Activated CD4-positive, alpha-beta T cell treated with anti-CD3 and anti-CD28 coated beads for 48 hours (primary cell): ENCODE results near the gene SMIM27.
A peak's percentile ranks its signal among the peaks of the same experiment; 100 is the strongest.
"Not testable (repeated sequence)": the region's sequence is repeated elsewhere in the genome, so short reads cannot be mapped to it uniquely, and the experiment has no call there.

ENCODE experiments used
- DNase-seq: peaks from one replicate; pipeline ENCODE4 v3.0.0-alpha.2; 2020

SMIM27 gene, protein sequence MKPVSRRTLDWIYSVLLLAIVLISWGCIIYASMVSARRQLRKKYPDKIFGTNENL

DNA sequence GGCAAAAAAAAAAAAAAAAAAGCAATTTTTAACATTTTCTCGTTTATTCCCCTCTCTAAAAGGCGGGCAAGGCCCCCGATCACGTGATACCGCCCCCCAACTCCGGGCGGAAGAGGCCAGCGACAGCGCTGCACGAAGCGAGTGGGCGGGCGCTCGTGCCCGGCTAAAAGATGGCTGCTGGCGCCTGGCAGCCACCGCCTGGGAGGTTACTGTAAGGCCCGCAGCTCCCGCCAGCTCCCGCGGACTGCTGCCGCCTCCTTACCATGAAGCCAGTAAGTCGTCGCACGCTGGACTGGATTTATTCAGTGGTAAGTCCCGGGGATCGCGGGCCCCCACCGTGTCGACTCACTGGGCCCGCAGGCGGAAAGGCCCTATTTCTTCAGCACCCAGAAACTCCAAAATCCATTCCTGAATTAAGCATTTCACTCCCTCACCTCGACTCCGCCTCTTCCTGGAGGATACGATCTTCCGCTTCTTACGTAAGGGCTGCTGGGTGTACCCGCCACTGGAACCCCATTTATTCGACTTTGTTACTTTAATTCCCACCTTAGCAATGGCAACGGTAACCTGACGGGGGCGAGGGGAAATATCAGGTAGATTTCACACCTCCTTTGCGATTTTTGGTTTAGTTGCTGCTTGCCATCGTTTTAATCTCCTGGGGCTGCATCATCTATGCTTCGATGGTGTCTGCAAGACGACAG lies at the start of gene SMIM27, which contains the start of gene TOPORS:
SMIM27 (plus strand) TSS at position 156 of the 701 bp plus-strand sequence; CDS start at position 264, 108 bp downstream.
TOPORS (minus strand) TSS at position 415 of the 701 bp plus-strand sequence; CDS start at position 265, 150 bp downstream.
- DNase-seq = peak; percentile 93

DNA sequence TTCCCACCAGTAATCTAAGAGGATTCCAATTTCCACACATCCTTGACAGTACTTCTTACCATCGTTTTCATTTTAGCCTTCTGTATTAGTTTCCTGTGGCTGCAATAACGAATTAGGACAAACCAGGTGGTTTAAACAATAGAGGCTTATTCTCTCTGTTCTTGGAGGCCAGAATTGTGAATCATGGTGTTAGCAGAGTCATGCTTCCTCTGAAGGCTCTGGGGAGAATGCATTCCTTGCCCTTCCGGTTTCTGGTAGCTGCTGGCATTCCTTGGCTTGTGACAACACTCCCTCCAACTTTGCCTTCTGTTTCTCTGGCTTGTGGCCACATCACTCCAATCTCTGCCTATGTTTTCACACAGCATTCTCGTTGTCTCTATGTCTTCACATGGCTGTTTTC lies 49.7 kb upstream of the SMIM27 start:
- DNase-seq = no peak

DNA sequence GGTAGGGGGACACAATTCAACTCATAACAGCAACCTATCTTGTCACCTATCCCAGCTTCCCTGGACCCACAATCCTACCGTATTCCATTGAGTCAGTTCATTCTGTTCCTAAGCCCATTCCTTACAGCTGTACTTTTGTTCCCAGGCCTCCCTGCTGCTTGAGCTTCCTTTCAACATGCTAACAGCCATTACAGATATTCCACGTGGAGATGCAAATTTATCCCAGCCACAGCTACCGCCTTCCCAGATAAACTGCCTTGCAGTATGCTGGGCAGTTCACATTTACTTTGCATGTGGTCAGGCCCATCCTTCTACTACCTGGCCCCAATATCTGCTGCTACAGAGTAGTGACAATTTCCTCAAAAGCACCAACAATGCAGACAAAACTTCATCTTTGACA lies 49.1 kb upstream of the SMIM27 start:
- no peak for DNase-seq

DNA sequence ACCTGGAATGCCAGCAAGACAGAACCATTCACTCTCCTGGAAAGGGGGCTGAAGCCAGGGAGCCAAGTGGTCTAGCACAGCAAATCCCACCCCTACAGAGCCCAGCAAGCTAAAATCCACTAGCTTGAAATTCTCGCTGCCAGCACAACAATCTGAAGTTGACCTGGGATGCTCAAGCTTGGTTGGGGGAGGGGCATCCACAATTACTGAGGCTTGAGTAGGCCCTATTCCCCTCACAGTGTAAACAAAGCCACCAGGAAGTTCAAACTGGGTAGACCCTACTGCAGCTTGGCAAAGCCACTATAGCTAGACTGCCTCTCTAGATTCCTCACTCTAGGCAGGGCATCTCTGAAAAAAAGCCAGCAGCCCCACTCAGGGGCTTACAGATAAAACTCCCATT lies 43.4 kb upstream of the SMIM27 start:
- no peak for DNase-seq

DNA sequence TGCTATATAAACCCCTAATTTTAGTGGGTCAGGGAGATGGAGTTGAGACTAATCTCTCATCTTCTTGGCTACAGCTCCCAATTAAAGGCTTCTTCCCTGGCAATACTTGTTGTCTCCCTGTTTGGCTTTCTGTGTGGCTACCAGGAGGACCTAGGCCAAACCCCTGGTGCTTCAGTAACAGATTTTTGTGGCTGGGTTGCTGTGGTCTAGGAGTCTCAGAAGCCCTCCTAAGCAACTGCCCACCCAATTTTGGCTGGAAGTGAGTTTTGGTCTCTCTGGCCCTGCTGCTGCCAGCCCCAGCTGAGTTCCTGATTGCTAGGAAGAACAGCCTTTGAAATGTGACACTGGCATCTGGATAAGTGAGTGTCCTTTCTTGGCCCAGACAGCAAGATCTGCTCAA lies 35.9 kb upstream of the SMIM27 start:
- no peak for DNase-seq

DNA sequence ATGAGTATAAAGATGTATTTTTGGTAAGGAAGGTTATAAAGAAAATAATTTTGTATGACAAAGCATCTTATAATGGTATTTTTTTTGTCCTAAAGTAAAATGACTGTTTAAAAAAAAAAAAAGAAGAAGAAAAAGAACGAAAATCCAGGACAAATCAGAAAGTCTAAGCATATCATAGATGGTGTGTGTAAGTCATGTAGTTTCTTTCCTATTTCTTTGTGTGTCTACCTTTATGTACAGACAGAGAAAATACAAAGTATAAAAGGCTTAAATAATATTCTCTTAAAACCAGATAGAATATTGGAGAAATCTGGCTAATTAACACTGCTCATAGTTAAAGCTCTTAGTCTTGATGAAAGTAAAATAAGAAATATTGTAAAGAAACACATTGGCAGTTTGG lies 33.9 kb upstream of the SMIM27 start:
- no peak for DNase-seq

DNA sequence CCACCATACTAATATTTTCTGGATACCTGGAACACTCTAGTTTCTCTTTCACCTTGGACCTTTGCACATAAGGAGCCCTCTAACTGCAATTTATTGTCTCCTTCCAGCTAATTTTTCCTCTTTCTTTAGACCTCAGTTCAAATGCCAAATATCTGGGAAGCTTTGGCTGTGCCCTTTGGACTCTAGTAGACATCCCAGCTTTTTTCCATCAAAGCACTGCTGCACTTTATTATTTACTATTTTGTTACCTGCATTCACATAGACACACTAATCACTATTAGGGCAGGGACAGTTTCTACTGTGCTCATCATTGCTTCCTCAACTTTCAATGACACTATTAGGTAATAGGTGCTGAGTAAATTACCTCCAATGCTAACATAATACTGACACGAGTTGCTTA lies 28.2 kb upstream of the SMIM27 start:
- no peak for DNase-seq

DNA sequence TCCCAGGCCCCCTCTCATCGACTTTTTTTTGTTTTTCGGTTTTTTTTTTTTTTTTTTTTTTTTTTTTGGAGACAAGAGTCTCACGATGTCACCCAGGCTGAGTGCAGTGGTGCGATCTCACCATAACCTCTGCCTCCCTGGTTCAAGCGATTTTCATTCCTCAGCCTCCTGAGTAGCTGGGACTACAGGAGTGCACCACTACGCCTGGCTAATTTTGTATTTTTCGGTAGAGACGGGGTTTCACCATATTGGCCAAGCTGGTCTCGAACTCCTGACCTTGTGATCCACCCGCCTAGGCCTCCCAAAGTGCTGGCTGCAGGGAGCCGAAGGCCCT lies 27.6 kb upstream of the SMIM27 start:
- not testable (repeated sequence) for DNase-seq

DNA sequence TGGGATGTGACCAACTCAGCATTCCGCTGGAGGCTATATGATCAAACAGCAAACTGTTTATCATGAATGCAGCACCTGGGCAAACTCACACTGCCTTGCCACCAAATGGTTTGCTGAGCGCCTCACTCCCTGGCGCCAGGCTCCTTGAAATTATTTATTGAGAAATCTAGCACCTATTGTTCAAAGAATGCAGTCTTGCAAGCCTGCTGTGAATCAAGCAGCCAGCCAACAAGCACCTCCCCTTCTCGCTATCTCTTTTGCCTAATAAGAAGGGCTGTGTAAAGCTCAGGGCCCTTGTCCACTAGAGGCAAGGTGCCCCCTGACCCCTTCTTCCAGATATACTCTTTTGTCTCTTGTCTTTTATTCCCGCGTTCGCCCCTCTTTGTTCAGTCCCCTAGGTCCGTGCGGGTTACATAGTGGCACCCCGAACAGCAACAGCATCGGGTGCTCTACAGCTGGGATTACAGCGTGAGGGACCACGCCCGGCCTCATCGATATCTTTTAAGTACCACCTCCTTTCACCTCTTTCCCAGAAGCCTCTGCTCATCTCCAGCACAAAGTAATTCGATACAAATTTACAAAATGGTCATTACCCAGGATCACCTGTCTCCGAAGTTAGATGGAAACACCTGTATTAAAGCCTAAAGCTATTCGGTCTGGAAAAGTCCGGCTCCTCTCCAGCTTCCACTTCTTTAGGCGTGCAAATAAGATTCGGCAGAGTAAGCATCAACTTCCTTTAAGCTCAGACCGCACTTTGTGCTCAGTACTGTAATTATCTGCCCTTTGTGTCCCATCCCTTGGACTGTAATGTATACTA lies 27.0 kb upstream of the SMIM27 start:
- peak; percentile 31 for DNase-seq

DNA sequence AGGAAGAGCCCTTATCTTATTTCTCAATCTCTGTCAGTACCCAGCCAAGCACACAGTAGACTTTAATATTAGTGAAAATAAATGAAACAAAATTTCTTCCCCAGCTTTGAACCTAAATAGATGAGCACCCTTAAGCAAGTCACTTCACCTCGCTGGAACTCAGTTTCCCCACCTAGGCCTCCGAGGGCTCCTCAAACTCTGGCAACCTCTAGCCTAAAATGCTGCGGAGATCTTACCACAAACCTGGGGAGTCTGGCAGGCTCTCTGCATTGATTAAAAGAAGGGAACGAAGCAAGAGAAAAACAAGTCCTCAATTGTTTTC lies 26.5 kb upstream of the SMIM27 start:
- no peak for DNase-seq

DNA sequence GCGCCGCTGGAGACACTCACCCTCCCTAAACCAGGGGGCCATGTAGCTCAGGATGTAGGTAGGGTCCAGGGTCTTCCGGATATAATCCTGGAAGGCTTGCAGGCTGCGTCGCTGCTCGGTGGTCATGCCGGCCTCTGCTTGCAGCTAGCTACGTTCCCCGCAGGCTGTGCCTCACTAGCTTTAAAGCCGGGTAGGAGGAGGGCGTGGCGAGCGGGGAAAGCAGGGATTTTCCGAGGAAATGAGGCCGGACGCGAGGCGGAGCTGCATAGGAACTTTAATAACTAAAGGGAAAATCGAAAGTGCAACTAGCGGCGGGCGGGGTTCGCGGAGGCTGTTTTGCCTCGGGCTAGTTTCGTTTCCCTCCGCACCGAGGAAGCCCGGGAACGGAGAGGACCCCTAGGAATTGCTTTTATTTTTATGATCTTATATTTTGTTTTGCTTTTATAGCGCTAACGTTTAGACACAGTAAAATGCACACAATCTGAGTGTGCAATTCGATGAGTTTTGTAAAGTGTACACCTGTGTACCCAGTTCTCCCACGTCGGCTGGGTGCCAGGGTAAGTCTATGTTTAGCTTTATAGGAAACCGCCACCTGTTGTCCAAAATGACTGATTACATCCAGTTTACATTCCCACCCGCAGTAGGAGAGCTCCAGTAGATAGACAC lies 26.0 kb upstream of the SMIM27 start, which contains the start of gene RIGI:
RIGI (minus strand) TSS at position 156 of the 666 bp plus-strand sequence; CDS start at position 126, 30 bp downstream.
- DNase-seq = peak; percentile 80

DNA sequence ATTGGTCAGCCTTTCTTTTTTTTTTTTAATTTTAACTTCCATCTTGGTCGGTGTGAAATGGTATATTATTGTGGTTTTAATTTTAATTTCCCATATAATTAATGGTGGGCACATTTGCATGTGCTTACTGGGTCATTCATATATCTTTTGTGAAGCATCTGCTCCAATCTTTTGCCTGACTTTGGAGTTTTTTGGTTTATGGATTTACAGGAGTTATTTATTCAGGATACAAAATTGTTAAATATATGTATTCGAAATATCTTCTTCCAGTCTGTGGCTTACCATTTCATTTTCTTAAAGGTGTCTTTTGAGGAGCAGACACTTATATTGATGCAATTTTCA lies 25.4 kb upstream of the SMIM27 start:
- no peak for DNase-seq

DNA sequence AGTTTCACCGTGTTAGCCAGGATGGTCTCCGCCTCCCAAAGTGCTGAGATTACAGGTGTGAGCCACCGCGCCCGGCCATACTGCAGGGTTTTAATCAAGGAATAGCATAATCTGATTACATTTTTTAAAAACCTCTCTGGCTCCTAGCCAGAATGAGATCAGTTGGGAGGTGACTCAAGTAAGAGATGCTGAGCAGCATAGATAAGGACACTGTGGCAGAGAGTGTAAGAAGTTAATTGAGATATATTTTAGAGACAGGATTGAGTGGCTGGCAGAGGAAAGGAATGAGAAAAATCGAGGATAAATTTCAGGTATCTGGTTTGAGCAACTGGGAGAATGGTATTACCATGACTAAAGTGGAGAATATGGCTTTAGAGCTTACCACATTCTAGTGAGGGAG lies 18.8 kb upstream of the SMIM27 start:
- DNase-seq = no peak

DNA sequence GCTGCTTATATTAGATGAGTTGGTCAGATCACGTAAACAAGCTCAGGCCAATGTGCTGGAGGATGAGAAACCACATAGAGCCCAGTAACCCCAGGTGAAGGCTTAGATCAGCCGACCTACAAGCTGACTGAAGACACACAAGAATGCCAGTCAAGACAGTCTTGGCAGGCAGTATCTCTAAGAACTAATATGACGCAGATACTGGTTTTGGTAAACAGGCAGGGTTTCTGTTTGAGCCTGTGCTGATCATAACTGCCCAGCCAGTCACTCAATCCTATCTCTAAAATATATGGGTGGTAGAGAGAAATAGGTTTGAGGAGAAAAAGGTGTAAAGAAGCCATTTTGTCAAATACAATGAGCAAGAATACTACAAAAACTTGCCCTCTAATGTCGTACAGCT lies 18.3 kb upstream of the SMIM27 start:
- DNase-seq = no peak

DNA sequence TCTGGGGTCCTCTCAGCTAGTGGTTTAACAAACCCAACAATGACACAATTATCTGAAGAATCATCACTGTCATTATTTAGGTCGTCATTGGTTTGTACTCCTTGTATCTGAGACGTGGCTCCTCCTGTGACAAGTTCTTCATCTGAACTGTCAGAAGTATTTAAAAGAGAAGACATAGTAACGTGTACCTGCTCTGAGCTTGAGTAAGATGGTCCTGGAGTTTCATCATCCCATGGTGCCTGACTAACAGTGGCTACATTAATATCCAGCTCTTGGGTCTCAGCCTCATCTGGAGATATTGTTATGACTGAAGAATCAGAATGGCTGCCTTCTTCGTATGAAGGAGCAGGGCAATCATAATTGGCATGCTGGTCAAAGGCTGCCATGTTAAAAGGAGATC lies 9.1 kb upstream of the SMIM27 start:
- no peak for DNase-seq

DNA sequence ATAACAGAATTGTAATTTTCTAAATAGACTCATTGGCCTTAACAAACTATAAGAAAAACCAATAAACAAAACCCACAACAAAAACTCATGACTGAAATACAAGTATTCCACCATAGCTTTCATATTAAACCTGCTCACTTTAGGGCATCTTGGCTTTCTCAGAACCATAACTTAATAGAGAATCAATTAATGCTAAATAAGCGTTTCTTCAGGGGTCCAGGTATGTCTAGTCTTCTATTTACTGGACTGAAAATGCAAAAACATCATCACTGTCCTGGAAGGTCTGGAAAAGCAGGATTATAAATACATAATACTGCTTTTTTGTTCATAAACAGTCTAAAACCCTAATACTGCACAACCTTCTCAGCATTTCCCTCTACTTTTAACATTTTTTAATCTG lies 6.2 kb upstream of the SMIM27 start:
- DNase-seq = no peak

DNA sequence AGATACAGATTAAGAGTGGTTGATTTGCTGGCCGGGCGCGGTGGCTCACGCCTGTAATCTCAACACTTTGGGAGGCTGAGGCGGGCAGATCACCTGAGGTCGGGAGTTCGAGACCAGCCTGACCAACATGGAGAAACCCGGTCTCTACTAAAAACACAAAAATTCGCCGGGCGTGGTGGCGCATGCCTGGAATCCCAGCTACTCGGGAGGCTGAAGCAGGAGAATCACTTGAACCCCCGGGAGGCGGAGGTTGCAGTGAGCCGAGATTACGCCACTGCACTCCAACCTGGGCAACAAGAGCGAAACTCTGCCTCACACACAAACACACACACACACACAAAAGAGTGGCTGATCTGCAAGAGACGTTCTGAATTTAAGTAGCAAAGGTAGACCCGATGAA lies 3.9 kb upstream of the SMIM27 start:
- not testable (repeated sequence) for DNase-seq

DNA sequence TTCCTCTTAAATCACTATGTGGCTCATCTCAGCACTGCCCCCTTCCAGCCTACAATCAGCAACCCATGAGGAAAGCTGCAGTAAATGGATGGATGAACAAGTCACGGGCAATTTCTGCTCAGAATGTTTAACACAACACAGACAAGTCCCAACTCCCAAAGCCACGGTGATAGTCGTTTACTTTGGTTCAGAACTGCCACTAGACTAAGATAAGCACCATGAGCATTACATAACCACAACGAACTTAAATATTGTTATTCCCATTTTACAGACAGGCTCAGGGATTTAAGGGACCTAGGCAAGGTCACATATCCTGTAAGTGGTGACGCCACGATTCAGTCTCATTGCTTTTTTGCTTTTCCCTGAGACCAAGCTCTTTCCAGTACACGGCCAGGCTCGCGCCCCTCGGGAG lies 2.0 kb upstream of the SMIM27 start:
- DNase-seq = no peak

DNA sequence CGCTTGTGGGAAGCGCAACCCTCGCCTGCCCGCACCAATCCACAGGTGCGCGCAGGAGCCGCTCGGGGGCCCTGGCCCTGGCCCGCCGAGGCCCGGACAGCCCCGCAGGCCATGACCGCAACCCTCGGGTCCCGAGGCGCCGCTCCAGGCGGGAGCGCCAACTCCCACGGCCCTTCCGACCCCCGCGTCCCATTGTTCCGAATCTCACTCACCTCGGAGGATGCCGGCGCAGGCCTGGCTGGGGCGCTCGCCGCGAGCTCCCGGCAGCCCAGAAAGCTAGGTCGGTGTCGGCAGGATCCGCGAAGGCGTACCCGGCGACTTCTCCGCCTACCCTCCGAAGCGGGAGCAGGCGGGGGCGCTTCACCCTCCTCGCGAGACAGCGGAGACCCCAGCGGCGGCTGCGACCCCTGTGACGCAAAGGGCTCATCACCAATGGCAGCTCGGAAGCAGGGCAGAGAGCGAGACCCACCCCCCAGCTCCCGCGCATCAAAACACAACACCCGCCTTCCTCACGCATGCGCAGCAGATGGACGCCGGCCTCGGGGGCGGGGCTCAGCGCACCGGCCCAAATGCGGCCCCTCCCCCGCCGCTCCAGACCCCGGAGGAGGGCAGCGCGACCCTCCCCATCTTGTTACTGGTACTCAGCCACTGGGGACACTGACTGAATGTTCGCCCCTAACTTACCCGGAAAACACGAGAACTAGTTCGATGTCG lies 1.4 kb upstream of the SMIM27 start:
- DNase-seq = peak; percentile 92

DNA sequence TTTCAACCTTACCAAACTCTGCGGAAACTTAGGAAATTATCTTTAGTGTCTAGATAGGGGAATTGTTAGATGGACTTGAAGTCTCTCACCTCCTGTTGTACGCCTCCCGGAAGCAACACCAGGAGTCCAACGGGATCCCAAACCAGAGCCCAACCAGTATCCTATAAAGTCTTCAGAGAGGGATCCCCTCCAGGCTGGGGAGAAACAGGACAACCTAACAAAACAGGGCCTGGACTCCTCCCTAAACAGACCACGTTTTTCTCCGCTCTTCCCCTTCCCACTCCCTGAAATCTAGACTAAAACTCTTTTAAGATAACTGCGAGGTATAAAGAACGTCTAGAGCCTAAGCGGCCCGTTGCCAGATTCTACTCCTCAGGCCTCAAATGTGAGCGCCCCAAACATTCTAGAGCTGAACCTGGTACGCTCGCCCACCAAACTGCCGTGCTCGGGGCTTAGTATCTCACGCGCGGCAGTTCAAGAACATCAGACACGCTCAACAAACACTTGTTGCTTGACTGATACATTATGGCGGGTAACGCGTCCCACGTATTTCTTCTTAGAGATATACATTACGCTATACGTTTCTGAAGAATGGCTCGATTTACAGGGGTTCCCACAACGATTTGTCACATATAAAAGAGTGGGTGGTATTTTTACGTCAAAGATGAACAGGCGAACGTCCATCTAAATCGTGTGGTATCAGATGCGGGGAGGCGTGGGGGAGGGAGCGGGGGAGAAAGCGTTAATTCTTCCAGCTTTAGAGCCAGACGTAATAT lies 663 bp upstream of the SMIM27 start:
- DNase-seq = peak; percentile 70

DNA sequence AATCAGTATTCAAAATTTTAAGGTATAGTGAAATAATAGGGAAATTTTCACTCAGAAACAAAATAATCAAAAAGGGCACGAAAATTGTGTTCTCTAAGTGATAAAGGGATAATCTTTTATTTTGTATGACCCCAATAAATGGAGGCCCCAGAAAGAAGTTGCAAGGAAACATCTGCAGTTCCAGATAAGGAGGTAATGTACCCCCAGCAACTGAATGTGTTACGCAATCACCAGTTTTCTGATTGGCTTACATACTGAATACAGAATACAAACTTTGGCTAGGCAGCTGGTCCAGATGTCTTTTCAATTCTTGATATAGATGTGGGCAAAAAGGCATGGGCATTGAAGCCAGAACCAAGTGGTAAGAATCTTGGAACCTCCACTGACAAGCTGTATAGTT lies 2.0 kb downstream of the SMIM27 start:
- DNase-seq = no peak

DNA sequence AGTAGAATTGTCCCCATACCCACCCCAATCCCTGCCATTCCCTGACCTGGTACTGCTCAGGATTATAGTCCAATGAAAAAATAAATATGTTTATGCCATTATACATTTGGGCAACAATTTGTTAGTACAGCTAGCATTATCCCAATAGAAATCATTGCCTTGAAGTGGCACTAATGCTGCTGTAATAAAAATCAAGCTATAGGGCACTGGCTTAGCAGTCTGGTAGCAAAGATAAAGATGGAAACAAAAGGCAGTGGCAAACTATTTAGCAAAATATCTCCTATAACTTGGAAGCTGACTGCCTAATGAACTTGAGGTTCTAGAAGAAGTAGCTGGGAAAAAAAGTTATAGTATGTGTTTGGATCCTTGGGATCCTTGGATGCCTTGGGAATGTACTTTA lies 2.5 kb downstream of the SMIM27 start:
- no peak for DNase-seq
